AG09319 (cell line): ENCODE data around the gene MIA3.

Source experiments
- DNase-seq: peaks from one replicate; pipeline ENCODE4 v3.0.0-alpha.2; 2010; ENCODE audit warnings: low read depth; ENCODE audit errors: extremely low read depth
- TF ChIP-seq, protein P1 (sequence below): IDR thresholded peaks from 2 replicates; pipeline ENCODE4 v1.5.1; 2011; ENCODE audit warnings: low read depth, mild to moderate bottlenecking, inconsistent platforms, low read length, moderate library complexity

MIA3 gene

DNA sequence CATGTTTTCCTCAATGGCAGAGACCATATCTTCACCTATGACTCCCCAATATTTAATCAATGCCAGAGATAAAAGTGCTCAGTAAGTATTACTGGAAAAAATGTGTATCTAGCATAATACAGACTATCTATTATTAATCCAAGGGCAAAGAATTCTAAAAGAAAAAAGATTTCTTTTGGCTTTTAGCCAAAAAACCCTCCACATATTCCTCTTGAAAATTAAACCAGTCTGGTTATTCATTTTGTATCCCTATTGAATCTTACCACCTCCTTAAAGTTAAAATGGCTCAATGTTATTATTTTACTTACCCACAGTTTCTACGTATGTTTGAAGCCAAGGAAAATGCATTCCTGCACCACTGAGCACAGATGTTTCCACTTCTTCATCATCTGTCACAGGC lies 29.8 kb upstream of the MIA3 start:
- TF ChIP-seq, protein P1, sequence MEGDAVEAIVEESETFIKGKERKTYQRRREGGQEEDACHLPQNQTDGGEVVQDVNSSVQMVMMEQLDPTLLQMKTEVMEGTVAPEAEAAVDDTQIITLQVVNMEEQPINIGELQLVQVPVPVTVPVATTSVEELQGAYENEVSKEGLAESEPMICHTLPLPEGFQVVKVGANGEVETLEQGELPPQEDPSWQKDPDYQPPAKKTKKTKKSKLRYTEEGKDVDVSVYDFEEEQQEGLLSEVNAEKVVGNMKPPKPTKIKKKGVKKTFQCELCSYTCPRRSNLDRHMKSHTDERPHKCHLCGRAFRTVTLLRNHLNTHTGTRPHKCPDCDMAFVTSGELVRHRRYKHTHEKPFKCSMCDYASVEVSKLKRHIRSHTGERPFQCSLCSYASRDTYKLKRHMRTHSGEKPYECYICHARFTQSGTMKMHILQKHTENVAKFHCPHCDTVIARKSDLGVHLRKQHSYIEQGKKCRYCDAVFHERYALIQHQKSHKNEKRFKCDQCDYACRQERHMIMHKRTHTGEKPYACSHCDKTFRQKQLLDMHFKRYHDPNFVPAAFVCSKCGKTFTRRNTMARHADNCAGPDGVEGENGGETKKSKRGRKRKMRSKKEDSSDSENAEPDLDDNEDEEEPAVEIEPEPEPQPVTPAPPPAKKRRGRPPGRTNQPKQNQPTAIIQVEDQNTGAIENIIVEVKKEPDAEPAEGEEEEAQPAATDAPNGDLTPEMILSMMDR = no peak
- no peak for DNase-seq

DNA sequence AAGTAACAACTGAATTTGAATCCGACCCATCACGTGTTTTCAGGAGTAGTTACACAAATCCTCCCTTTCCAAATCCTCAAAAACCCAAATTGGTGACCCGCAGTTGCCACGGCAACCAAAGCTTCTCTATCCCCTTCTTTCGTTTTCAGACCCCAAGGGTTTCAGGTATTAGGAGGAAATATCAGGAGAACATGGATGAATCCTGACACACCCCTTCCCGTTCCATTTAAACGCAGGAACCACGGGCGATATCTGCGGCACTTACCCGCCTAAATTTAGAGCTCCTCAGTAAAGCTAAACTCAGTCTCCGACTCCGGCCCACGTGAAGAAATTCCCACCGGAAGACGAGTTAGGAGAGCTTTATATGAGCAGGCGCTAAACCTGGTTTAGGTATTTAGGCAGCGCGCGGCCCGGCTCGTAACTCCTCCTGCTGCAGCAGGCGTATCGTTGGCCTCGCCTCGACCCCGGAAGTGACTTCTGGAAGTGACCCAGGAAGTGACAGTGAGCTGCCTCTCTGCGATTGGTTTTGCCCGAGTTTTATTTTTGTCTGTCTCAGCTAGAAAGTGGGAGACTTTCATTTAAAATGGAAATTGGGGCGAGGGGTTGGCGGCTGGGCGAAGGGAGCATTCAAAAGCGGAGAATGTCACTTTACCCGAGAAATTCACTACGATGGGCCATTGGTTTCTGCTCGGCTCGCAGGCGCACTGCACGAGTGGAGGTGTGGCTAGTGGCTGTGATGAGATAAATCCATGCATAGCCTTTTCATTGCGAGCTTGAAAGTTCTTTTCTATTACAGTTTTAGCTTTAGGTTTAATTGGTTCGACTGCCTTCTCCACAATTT lies 28.2 kb upstream of the MIA3 start, which contains the start of gene TAF1A:
Gene TAF1A, minus strand, starts transcription at position 472 of the 841 bp plus-strand sequence.
- TF ChIP-seq, protein P1 = no peak; the same call in 1 of the 2 replicates
- DNase-seq = peak; percentile 49

DNA sequence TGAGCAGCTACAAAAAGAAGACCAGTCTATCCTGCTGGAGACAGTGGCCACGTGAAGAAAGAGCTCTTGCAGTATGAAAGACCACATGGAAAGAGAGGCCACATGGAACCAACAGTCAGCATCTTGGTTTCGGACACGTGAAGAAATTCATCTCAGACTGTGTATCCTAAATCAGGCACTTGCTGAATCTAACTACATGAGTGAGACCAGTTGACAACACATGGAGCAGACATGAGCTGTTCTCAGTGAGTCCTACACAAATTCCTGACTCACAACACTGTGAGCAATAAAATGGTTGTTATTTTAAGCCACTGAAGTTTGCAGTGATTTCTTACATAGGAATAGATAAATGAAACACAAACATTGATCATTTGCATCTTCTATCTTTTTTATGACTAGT lies 25.7 kb upstream of the MIA3 start:
- TF ChIP-seq, protein P1 = no peak
- no peak for DNase-seq

DNA sequence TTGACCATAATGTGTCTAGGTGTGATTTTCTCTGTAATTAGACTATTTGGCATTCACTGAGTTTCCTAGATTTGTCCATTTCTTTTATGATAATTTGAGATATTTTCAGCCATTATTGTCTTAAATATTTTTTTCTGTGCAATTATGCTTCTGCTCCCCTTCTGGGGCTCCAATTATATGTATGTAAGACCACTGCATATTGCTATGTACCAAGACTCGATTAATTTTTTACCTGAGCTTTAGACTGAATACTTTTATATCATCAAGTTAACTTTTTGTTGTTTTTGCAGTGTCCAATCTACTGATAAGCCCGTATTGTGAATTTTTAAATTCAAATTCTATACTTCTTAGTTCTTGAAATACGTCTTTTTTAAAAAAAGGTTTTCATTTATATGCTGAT lies 23.1 kb upstream of the MIA3 start:
- TF ChIP-seq, protein P1 = no peak

DNA sequence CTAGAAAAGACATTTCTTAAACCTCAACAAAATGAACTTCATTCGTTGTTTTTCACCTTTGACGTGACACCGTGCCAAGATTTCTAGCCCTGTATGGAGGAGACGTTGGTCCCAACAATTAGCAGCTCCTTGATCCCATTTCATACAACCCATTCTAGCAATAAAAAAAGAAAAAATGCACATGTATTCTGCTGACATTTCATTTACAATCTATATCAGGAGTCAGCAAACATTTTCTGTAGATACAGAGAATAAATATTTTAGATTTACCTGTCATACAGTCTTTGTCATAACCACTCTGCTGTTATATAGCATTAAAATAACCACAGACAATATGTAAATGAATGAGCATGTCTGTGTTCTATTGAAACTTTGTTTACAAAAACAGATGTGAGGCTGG lies 21.2 kb upstream of the MIA3 start:
- TF ChIP-seq, protein P1 = no peak
- no peak for DNase-seq

More for the DNA sequence above, 23.1 kb upstream of the MIA3 start:
- no peak for DNase-seq

DNA sequence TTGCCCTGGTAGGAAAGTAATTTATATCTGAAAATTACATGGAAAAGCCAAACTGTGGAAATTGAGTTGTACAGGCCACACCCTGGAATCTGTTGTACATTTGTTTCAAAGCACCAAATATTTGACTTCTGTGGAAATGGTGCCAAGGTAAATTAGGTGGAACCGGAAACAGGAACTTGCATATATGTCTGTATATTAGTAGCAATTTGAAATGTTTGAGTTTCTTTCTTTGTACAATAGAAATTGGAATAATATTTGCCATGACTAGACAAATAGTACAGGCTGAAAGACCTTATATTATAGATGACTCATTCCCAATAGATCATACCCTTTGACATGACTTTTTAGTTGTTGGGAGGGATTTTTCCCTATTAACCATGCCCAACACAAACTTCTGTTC lies 17.6 kb upstream of the MIA3 start:
- TF ChIP-seq, protein P1 = no peak
- DNase-seq = no peak

DNA sequence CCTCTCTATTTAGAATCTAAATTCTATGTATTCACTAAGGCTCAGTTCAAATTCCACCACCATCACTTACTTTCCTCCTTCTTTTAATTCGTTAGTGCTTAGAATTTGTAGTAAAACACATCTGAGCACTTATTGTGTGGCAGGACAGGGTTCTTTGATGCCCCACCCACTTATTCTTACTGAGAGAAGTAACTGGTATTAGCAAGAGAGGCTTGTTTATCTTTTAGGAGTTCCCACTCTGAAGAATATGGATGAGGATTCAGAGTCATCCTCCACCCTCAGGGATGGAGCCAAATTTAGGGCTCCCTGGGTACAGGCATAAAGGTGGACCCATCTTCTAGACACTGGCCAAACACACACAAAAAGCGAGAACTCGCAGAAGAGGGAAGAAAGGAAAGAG lies 16.6 kb upstream of the MIA3 start:
- TF ChIP-seq, protein P1 = no peak
- DNase-seq = no peak
